ENCODE results near the gene CALN1. TPM values are rescaled to one million over a fixed set of nuclear protein-coding genes. Genes with fewer than 3 reads are reported as not detected.

Gene CALN1
- total and polyA plus RNA-seq, 2 experiments from 2014 or later = 7.6 to 14.5 TPM

DNA sequence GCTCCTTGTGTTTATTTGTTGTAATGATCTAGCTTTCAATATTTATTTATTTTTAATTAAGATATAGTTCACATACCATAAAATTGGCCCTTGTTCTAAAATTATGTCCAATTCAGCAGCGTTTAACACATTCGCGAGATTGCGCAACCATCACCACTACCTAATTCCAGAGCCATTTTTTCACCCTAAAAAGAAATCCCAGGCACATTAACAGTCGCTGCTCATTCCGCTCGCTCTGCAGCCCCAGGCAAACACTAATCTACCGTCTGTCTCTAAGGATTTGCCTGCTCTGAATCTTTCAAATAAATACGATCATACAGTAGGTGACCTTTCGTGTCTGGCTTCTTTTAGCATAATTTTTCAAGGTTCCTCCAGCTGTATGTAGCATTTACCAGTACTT, 616.7 kb downstream of the CALN1 start:
- H3F3A ChIP-seq (replicated peaks; ENCODE audit: low read depth) = no peaks in the 10 kb centered on the region
- no peaks in the 10 kb centered on the region; the same call in 2 of the 3 replicates for H3K9me3 Mint-ChIP-seq
- H3K4me3 Mint-ChIP-seq = no peak overlapping the region
- H4K20me1 ChIP-seq (replicated peaks; ENCODE audit: insufficient read depth) = no peaks in the 10 kb centered on the region
- no peaks in the 10 kb centered on the region for H3K79me2 ChIP-seq (replicated peaks; ENCODE audit: insufficient read depth)
- H2AFZ ChIP-seq = no peak overlapping the region
- no peaks in the 10 kb centered on the region for H3K36me3 ChIP-seq (ENCODE audit: insufficient read depth)
- no peak overlapping the region for H3K4me2 ChIP-seq
- peaks cover 2% of the 10 kb centered on the region for H3K27me3 Mint-ChIP-seq (ENCODE audit: insufficient read depth, low read depth, poor library complexity)
- ATAC-seq (no peak), DNase-seq (ENCODE audit: low spot score) (no peak)
- H3K27ac ChIP-seq (ENCODE audit: low read depth) = no peak overlapping the region
- no peaks in the 10 kb centered on the region for H3K4me1 ChIP-seq (ENCODE audit: insufficient read depth)
- H3K9me2 ChIP-seq (ENCODE audit: insufficient read depth) = no peaks in the 10 kb centered on the region
- peaks cover 8% of the 10 kb centered on the region for H3K36me3 Mint-ChIP-seq (ENCODE audit: low read depth)
- H3K4me3 ChIP-seq = no peak overlapping the region
- TF ChIP-seq, protein P1, sequence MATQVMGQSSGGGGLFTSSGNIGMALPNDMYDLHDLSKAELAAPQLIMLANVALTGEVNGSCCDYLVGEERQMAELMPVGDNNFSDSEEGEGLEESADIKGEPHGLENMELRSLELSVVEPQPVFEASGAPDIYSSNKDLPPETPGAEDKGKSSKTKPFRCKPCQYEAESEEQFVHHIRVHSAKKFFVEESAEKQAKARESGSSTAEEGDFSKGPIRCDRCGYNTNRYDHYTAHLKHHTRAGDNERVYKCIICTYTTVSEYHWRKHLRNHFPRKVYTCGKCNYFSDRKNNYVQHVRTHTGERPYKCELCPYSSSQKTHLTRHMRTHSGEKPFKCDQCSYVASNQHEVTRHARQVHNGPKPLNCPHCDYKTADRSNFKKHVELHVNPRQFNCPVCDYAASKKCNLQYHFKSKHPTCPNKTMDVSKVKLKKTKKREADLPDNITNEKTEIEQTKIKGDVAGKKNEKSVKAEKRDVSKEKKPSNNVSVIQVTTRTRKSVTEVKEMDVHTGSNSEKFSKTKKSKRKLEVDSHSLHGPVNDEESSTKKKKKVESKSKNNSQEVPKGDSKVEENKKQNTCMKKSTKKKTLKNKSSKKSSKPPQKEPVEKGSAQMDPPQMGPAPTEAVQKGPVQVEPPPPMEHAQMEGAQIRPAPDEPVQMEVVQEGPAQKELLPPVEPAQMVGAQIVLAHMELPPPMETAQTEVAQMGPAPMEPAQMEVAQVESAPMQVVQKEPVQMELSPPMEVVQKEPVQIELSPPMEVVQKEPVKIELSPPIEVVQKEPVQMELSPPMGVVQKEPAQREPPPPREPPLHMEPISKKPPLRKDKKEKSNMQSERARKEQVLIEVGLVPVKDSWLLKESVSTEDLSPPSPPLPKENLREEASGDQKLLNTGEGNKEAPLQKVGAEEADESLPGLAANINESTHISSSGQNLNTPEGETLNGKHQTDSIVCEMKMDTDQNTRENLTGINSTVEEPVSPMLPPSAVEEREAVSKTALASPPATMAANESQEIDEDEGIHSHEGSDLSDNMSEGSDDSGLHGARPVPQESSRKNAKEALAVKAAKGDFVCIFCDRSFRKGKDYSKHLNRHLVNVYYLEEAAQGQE (IDR thresholded peaks at IDR 0.05; ENCODE audit: unreplicated experiment) = no peak
- TF ChIP-seq POLR2AphosphoS5 (IDR thresholded peaks at IDR 0.05; ENCODE audit: low read depth) = no peak
- TF ChIP-seq NANOG (IDR thresholded peaks at IDR 0.05; ENCODE audit: borderline replicate concordance) = no peak
- TF ChIP-seq JUNB (IDR thresholded peaks at IDR 0.05; ENCODE audit: unreplicated experiment) = no peak
- TF ChIP-seq ZNF462 (CRISPR knock-in tag; IDR thresholded peaks at IDR 0.05) = no peak
- TF ChIP-seq ZNF114 (CRISPR knock-in tag; IDR thresholded peaks at IDR 0.05) = no peak
- TF ChIP-seq CTCF (conservative IDR thresholded peaks at IDR 0.05; ENCODE audit: low read depth in 2 of 2) = no peak
- TF ChIP-seq CREB1 (CRISPR knock-in tag; IDR thresholded peaks at IDR 0.05; ENCODE audit: low read depth) = no peak
- TF ChIP-seq ETS1 (IDR thresholded peaks at IDR 0.05) = no peak
- no peak for TF ChIP-seq EZH2phosphoT487 (IDR thresholded peaks at IDR 0.05; ENCODE audit: unreplicated experiment)
- TF ChIP-seq STAT1 (IDR thresholded peaks at IDR 0.05; ENCODE audit: unreplicated experiment) = no peak
- no peak for TF ChIP-seq ZNF331 (CRISPR knock-in tag; IDR thresholded peaks at IDR 0.05; ENCODE audit: low read depth)
- TF ChIP-seq EZH2 (IDR thresholded peaks at IDR 0.05; ENCODE audit: low read depth, unreplicated experiment) = no peak
- no peak overlapping the region for H3K27ac Mint-ChIP-seq
- H3K27me3 ChIP-seq (ENCODE audit: insufficient read depth) = no peaks in the 10 kb centered on the region
- no peaks in the 10 kb centered on the region for H3K4me1 Mint-ChIP-seq

All from GM23338 (cell line).